GM21360 (cell line): ENCODE measurements around the gene HOMER3.

ENCODE experiments used
- ATAC-seq: cut with Tn5 transposase; IDR thresholded peaks from one replicate; pipeline ENCODE4 v1.9.1; 2021; ENCODE audit warnings: mild to moderate bottlenecking, moderate library complexity; ENCODE audit not compliant: unreplicated experiment

The HOMER3 gene

DNA sequence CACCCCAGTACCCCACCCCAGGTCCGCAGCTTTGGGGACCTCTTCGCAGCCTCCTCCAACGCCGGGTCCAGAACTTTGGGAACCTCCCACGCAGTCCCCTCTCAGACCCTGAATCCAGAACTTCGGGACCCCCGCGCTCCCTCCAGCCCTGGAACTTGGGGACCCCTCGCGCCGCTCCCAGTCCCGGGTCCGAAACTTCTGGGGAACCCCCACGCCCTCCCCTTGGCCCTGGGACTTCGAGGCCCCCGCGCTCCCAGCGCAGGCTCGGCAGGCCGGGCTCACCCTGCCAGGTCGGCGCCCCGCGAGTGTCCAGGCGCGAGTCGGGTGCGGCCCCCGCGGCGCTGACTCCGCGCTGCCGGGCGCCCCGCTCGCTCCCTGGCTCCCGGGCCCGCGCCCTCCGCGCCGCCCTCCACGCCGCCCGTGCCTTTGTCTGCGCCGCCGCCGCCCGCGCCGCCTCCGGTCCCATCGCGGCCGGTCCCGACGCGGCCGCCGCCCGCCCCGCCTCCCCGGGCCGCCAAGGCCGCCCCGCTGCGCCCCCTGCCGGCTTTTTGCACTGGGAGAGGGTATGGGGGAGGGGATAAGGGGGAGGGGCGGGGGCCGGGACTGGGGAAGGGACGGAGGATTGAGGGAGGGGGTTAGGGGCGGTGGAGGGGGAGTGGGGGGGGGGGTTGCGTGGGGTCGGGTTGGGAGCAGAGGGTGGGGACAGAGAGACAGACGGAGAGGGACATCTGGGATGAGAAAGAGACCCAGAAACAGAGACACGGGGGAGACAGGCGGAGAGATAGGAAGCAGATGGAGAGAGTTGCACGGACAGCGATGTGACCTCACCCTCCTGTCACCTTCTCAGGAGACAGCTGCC is at the start of gene HOMER3:
HOMER3 (minus strand) TSS at position 449 of the 859 bp plus-strand sequence. CDS start 2,235 bp downstream, outside the sequence.
- no peak for ATAC-seq

DNA sequence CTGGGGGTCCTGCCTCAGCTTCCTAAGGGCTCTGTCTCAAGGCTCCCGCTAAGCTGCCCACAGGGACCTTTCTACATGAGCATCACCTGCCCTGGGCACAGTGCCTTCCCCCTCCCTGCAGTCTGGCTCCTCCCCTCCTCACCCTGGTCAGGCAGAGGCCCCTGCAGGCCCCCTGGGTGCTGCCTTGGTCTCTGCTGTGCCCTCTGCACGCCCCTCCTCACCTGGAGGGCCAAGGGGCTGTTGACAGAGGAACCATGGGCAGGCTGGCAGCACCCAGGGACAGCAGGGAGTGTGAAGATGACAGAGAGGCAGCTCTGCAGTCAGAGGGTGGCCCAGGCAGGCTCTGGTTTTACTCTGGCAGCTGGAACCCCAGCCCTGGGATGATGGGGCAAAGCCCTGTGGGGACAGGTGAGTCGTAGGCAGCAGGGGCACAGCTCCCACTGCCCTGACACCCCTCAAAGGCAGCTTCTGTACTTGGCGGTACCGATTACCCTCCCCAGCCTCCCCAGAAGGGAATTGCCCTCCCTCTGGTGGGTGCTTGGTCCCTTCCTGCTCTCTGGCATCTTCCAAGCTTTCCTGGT is 49.2 kb upstream of the HOMER3 start:
- no peak for ATAC-seq

DNA sequence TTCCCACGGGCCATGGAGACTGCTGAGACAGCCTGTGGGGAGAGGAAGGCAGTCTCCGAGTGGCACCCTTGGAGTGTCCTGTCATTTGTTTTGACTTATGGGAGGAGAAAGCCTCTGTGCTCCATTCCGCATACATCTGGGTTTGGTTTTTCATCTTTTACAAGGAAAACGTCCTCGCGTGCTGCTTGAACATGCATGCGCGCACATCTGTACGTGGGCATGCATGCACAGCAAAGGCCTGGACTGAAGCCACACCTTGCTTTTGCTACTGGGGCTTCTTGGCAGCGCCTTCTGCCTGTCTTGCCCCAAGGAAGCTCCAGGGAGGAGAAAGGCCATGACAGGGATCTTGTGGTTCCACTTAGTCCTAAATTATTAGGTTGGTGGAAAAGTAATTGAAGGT is 48.3 kb upstream of the HOMER3 start:
- ATAC-seq = no peak

DNA sequence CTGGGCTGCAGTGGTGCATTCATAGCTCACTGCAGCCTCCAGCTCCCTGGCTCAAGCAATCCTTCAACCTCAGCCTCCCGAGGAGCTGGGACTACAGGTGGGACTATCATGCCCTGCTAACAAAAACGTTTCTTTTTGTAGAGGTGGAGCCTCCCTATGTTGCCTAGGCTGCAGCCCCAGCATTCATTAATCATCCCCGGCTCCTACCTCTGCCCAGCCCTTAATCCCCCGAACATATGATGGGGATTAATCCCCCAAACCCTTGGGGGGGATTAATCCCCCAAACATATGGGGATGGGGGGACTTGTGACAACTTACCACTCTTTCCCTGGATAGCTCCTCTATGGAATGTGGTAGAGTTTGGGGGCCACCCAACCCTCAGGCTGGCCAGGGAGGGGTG is 46.4 kb upstream of the HOMER3 start:
- ATAC-seq = no peak

DNA sequence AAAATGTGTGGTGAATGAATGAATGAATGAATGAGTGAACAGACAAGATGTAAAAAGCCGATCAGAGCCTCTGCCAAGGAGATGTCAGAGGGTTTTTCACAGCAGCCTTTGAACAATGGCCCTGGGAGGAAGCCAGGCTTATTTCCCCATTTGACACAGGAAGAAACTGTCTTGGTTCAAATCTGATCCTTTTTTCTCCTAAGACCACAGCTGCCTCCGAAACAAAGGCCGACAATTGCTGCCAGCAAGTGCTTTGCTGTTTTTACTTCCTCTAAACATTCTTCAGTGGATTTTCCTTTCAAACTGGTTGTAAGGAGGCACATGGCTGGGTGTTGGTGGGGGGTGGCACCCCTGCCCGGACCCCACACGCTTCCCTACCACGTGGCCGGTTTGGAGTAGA is 44.2 kb upstream of the HOMER3 start:
- ATAC-seq = no peak

DNA sequence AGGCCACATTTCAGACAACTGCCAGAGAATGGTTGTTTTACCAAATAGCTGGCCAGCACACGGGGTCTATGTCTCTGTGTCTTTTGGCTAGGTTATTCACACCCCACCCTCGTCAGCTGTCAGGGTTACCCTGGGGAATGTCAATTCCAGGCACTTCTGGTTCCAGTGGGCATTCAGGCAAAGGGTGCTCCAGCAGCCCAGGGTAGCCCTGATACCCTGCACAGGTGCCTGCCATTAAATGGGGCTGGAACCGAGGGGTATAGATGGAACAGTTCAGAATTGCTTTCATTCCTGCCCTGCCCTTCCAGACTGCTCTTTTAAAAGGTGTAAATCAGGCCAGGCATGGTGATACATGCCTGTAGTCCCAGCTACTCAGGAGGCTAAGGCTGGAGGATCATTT is 43.2 kb upstream of the HOMER3 start:
- no peak for ATAC-seq

DNA sequence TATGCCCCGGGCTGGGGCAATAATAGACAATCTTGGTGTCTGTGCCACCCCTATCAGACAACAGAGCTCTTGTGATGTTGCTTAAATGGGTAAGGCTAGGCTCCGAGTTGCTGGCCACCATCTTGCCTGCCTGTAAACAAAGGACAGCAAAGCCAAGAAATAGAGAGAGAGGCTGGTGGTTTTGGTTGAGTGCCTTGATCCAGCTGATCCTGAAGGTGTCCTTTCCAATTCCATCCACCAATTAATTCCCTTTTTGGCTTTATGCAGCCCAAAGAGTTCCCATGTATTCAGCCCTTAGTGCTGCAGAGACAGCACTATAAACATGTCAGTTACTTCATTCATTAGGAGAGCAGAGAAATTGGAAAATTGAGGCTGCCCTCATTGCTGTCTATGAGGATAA is 41.7 kb upstream of the HOMER3 start:
- no peak for ATAC-seq

DNA sequence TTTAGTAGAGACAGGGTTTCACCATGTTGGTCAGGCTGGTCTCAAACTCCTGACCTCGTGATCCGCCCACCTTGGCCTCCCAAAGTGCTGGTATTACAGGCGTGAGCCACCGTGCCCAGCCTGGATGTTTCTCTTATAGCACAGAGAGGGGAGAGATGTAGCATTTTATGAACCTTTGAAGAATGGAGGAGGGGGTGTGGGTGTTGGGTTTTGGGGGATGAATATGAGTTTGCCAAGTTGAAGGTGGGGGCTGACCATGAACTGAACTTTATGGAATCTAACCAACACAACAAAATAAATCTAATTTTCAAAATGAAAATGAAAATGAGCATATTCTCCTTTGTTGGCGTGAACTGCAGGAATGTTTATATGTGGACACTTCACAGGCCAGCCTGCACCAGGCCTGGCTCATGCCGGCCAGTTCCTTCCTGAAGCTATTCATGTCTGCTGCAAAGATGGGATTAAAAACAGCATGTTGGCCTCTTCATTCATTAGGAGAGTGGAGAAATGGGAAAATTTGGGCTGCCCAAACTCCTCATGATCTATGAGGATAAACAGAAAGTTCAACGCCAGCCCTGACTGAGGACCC is 39.5 kb upstream of the HOMER3 start:
- ATAC-seq = no peak

DNA sequence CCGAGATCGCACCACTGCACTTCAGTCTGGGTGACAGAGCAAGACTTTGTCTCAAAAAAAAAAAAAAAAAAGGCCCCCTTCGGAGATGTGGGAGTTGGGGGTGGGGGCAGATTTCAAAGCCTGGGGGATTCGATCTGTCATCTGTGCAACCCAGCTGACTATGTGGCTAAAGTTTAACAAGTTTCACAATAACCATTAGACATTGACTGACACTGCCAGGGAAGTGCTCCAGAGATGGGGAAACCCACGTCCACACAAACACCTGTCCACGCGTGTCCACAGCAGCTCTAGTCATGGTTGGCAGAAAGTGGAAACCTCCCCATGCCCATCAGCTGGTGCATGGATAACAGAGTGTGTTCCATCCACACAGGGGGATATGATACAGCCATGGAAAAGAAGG is 37.6 kb upstream of the HOMER3 start:
- no peak for ATAC-seq

DNA sequence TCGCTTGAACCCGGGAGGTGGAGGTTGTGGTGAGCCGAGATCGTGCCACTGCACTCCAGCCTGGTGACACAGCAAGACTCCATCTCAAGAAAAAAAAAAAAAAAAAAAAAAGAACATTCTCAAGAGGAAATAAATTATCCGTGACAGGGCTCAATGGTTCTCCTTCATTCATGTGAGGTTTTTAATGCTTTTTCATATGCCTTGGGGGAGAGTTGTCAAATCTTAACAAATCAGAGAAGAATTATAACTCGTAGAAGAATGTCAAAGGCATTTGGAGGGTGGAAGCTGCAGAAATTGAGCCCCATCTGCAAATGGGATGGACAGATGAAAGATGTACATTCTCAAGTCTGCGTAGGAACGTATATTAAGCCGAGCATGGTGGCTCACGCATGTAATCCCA is 34.9 kb upstream of the HOMER3 start:
- ATAC-seq = no peak

DNA sequence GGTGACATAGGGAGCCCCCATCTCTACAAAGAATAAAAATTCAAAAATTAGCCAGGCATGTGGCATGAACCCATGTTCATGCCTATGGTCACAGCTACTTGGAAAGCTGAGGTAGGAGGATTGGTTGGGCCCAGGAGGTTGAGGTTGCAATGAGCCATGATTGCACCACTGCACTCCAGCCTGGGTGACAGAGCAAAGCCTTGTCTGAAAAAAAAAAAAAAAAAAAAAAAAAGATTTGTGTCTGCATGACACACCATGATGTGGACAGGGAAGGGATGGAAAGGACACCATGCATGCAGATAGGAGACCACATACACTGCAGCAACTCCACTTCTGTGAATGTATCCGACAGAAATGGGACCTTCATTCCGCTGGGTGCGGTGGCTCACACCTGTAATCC is 34.0 kb upstream of the HOMER3 start:
- ATAC-seq = no peak

DNA sequence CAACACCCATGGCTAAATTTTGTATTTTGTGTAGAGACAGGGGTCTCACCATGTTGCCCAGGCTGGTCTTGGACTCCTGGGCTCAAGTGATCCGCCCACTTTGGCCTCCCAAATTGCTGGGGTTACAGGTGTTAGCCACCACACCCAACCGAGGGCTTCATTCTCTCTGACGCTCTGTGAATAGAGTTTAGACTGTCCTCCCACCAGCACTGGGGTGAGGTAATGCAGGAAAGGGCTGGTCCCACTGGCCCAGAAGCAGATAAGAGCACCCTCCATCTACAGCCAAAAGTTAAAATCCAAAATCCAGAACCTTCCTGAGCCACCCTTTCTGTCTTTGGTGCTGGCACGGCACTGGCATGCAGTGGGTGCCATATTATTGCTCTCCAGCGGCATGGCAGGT is 31.8 kb upstream of the HOMER3 start:
- ATAC-seq = no peak

DNA sequence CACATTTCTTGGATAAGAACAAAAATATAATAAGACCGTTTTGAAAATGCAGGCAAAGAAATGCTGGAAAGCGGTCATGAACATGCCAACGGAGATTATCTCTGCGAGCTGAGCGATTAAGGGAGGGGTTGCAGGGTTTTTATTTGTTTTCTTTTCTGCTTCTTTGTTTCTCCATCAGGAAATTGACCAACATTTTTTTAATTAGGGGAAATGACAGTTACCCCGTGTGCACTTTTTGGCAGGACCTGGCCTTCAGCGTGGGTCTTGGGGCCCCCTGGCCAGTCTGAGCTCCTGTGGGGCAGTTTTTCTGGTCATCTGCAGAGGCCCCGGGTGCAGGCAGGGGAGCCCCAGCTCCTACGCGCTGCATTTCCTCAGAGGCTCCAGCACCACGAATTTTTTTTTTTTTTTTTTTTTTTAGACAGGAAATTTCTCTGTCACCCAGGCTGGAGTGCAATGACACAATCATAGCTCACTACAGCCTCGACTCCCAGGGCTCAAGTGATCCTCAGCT is 31.3 kb upstream of the HOMER3 start:
- ATAC-seq = no peak

DNA sequence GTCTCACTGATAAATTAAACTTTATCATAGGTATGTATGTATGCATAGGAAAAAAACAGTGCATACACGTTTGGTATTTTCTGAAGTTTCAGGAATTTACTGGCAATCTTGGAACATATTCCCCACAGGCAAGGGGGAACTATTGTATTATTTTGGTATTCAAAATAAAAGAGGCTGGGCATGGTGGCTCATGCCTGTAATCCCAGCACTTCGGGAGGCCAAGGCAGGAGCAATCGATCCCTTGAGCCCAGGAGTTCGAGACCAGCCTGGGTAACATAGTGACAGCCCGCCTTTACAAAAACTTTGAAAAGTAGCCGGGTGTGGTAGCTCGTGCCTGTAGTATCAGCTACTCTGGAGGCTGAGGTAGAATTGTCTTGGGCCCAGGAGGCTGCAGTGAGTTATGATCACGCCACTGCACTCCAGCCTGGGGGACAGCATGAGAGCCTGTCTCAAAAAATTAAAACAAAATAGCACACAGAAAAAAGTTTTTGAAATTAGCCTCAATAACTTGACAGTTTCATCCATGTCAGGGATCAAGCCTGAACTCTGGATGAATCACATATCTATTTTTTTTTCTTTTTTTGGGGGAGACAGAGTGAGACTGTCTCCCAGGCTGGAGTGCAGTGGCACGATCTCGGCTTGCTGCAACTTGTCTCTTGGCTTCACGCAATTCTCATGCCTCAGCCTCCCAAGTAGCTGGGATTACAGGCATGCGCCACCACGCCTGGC is 29.1 kb upstream of the HOMER3 start:
- no peak for ATAC-seq

DNA sequence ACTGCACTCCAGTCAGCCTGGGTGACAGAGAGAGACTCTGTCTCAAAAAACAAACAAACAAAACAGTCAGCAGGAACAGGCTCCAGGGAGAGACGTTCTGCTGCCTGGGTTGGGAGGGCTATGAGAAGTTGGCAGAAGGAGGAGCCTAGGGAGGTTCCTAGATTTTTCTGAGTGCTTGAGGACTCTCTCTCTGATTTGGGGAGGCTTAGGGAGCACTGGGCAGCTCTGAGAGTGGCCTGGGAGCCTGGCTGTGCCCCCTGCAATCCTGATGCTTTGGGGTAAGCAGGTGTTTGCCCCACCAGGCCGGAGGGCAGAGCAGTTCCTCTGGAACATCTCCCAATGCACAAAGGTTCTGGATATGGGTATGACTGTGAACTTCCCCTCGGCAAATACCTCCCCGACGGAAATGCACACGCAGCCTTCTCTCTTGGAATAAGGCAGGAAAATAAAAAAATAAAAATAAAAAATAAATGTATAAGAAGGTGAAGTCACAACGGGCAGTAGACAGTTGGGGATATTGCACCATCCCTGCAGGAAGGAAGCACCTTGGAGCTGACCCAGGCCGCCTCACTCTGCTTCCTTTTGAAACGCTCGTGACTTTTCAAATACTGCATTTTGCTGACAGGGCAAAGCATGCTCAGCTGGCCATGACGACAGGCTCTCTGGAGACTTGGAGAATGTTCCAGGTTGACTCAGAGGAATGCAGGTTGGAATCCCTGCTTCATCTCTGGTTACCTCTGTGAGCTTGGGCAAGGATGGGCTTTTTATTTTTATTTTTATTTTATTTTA is 26.5 kb upstream of the HOMER3 start:
- no peak for ATAC-seq

DNA sequence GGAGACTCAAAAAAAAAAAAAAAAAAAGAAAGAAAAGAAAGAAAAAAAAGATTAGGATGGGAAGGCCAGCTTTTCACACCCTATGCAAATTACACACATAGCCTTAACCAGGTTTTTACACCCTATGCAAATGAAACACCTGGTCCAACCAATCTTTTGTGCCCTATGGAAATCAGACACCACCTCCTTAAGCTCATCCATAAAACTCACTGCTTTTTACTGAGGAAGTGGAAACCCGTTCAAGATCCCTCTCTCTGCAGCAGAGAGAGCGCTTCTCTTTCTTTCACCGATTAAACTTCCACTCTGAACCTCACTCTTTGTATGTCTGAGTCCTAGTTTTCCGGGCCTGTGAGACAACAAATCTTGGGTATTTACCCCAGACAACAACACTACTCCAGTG is 25.3 kb upstream of the HOMER3 start:
- ATAC-seq = no peak

DNA sequence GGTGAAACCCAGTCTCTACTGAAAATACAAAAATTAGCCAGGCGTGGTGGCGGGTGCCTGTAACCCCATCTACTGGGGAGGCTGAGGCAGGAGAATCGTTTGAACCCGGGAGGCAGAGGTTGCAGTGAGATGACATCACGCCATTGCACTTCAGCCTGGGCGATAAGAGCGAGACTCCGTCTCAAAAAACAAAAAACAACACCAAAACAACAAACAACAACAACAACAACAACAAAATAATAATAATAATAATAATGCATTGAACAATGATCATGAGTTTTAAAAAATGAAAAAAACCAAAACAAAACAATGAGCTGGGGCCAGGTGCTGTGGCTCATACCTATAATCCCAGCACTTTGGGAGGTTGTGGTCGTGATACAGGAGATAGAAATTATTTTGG is 23.1 kb upstream of the HOMER3 start:
- ATAC-seq = no peak

DNA sequence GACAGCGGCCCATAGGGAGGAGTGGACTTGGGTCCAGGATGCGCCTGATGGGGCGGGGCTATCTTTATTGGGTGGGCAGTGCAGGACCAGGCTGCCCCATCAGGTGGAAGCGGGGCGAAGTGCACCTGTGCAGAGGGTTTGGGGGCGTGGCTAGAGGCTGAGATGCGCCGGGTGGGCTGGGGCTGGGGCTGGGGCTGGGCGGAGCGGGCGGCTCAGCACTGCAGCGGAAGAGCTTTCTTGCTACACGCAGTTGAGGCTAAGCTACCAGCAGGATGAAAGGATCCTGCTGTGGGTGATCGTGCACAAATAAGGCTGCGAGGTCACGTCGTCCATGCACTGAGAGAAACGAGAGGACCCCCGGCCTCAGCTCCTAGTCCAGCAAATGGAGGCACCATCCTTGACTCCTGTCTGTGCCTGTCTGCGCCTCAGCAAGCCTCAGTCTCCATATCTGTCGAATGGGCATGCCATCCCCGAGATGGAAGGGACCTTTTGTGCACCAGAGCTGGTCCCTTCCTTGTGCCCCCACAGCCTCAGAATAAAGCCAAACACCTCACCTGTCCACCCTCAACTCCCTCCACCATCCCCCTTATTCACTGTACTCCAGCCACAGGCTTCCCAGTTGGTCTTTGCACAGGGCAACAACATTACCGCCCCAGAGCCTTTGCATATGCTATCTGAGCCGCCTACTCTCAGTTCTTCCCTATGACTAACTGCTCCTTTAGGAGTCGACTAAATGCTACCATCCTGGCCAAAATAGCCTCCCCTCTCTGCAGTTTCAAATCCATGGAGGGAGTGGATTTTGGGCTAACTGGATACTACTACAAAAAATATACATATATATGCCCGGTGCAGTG is 21.0 kb upstream of the HOMER3 start:
- no peak for ATAC-seq

DNA sequence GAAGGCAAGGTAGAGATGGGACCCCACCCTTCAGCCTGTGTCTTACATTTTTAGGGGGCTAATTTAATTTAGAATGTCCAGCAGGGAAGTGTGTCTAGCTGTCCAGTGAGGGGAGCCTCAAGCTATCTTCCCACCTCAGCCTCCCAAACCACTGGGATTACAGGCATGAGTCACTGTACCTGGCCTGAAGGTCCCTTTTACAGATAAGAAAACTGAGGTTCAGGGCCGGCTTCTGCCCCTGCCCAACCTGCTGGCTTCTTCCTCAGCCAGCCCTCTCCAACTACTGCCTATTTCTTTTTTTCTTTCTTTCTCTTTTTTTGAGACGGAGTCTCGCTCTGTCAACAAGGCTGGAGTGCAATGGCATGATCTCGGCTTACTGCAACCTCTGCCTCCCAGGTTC is 19.4 kb upstream of the HOMER3 start:
- ATAC-seq = no peak

DNA sequence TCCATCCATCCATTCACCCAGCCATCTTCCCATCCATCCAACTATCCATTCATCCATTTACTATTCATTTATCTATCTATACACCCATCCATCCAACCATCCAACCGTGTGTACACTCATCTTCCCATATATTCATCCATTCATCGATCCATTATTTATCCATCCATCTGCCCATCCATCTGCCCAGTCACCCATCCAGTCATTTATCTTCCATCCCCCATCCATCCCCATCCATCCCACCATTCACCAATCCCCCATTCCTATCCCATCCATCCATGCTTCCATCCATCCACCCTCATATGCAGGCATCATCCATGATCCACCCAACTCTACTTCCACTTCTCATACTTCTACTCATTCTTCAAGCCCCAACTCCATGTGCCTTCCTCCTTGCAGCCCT is 14.0 kb upstream of the HOMER3 start:
- ATAC-seq = no peak
